Measurements from ENCODE around the gene TIMM17A. TPM values are rescaled to one million over a fixed set of nuclear protein-coding genes. Genes with fewer than 3 reads are reported as not detected.
"Not testable (repeated sequence)": the region's sequence is repeated elsewhere in the genome, so short reads cannot be mapped to it uniquely, and the experiment has no call there.

TIMM17A gene
- polyA plus RNA-seq, 1 donor: 41.6 TPM

DNA sequence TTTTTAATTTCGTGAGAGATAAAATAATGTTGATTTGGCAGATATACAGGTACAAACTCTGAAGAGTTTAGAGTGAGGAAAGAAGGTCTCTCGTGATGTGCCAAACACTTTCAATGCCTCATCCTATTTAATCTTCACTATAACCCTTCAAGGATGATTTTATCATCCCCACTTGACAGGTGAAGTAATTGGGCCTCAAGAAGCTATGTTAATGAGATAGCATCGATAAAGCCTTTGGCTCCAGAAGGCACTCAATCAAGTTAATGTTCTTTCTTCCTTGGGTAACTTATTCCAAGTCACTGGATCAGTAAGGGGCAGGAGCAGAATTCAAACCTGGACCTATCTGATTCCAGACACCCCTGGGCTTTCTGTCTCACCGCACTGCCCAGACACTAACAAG is 16.2 kb upstream of the TIMM17A start:
- Histone ChIP-seq H3K27me3 (ENCODE audit: control insufficient read depth, insufficient read depth, low read length) (peaks cover 6% of the 10 kb centered on the region), H3K27ac (ENCODE audit: low read length) (no peak overlapping the region), H3K4me1 (ENCODE audit: control insufficient read depth, insufficient read depth, low read length) (no peaks in the 10 kb centered on the region), H3K4me3 (ENCODE audit: low read length) (no peak overlapping the region), H3K36me3 (ENCODE audit: control insufficient read depth, insufficient read depth, low read length) (no peaks in the 10 kb centered on the region), H3K9me3 (ENCODE audit: control insufficient read depth, low read depth, low read length) (no peaks in the 10 kb centered on the region)
- no peak for DNase-seq
- WGBS (ENCODE audit: insufficient coverage, low lambda C conversion rate): 100% methylated on average over 1 of the region's 4 CpGs

DNA sequence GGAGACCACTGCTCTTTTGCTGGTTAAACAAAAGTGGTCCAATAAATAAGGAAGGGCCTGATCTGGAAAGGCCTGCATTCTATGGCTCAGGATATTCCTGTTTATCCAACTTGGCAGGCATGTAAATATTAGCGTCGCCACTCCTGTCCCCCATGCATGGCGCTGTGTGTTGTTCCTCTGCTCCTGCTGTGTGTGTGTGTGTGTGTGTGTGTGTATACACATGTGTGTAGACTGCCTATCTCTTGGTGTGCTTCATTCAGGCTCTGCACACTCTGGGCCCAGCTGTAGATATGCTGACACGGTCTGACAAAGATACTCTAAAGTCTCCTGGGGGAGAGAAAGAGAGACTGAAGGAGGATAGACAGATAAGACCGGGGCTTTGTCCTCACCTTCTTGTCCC is 15.7 kb upstream of the TIMM17A start:
- no peak for DNase-seq
- Histone ChIP-seq H3K27ac (ENCODE audit: low read length) (no peak overlapping the region), H3K36me3 (ENCODE audit: control insufficient read depth, insufficient read depth, low read length) (no peaks in the 10 kb centered on the region), H3K4me1 (ENCODE audit: control insufficient read depth, insufficient read depth, low read length) (no peaks in the 10 kb centered on the region), H3K9me3 (ENCODE audit: control insufficient read depth, low read depth, low read length) (no peaks in the 10 kb centered on the region), H3K27me3 (ENCODE audit: control insufficient read depth, insufficient read depth, low read length) (peaks cover 10% of the 10 kb centered on the region), H3K4me3 (ENCODE audit: low read length) (no peak overlapping the region)
- WGBS (ENCODE audit: insufficient coverage, low lambda C conversion rate): no CpG with 5 or more reads among the region's 5 CpGs

DNA sequence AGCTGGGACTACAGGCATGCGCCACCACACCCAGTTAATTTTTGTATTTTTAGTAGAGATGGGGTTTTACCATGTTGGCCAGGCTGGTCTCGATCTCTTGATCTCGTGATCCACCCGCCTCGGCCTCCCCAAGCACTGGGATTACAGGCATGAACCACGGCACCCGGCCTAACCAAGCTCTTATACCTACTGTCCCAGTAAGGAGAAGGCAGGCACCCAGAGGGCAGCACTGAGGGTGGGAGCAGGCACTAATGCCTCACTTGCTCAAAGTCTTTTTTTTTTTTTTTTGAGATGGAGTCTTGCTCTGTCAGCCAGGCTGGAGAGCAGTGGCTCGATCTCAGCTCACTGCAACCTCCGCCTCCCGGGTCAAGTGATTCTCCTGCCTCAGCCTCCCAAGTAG is 15.0 kb upstream of the TIMM17A start:
- H3K36me3 ChIP-seq (ENCODE audit: control insufficient read depth, insufficient read depth, low read length); H3K9me3 ChIP-seq (ENCODE audit: control insufficient read depth, low read depth, low read length); H3K4me1 ChIP-seq (ENCODE audit: control insufficient read depth, insufficient read depth, low read length); H3K27ac ChIP-seq (ENCODE audit: low read length); H3K4me3 ChIP-seq (ENCODE audit: low read length); DNase-seq: not testable (repeated sequence)
- WGBS (ENCODE audit: insufficient coverage, low lambda C conversion rate): no CpG with 5 or more reads among the region's 10 CpGs
- peaks cover 17% of the 10 kb centered on the region for H3K27me3 ChIP-seq (ENCODE audit: control insufficient read depth, insufficient read depth, low read length)

- no peak overlapping the region for H3K27ac ChIP-seq (ENCODE audit: low read length)
- H3K9me3 ChIP-seq (ENCODE audit: control insufficient read depth, low read depth, low read length): no peaks in the 10 kb centered on the region
- H3K36me3 ChIP-seq (ENCODE audit: control insufficient read depth, insufficient read depth, low read length): no peaks in the 10 kb centered on the region
- H3K4me1 ChIP-seq (ENCODE audit: control insufficient read depth, insufficient read depth, low read length): peaks cover 3% of the 10 kb centered on the region
- no peak overlapping the region for H3K4me3 ChIP-seq (ENCODE audit: low read length)
- DNase-seq: no peak
- WGBS (ENCODE audit: insufficient coverage, low lambda C conversion rate): no CpG with 5 or more reads among the region's 18 CpGs
- peaks cover 30% of the 10 kb centered on the region for H3K27me3 ChIP-seq (ENCODE audit: control insufficient read depth, insufficient read depth, low read length)
Observed at GRCh38 chr1:201941420-201942128, 13.7 kb upstream of the TIMM17A start.

GRCh38 chr1:201942129-201942495 is 13.2 kb upstream of the TIMM17A start:
- H3K27ac ChIP-seq (ENCODE audit: low read length): no peak overlapping the region
- H3K36me3 ChIP-seq (ENCODE audit: control insufficient read depth, insufficient read depth, low read length): no peaks in the 10 kb centered on the region
- H3K9me3 ChIP-seq (ENCODE audit: control insufficient read depth, low read depth, low read length): no peaks in the 10 kb centered on the region
- H3K27me3 ChIP-seq (ENCODE audit: control insufficient read depth, insufficient read depth, low read length): peaks cover 35% of the 10 kb centered on the region
- WGBS (ENCODE audit: insufficient coverage, low lambda C conversion rate): no CpG with 5 or more reads among the region's 1 CpG
- peaks cover 3% of the 10 kb centered on the region for H3K4me1 ChIP-seq (ENCODE audit: control insufficient read depth, insufficient read depth, low read length)
- no peak for DNase-seq
- no peak overlapping the region for H3K4me3 ChIP-seq (ENCODE audit: low read length)

DNA sequence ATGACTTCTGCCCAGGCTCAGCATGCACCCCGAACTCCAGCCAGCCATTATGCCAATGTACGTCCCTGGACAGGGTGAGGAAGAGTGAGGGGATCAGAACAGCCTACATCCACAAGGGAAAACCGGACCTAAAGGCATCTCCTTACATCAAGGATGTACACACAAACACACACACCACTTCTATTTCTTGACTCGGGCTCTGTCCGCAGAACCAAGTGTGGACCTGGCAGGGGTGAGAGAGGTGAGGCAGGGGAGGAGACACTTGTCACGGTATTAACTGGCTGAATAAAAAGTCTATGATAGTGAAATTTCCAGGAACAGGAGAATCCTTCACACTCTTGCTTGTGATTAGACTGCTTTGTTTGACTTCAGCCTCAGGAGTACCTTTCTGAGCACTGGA is 11.3 kb upstream of the TIMM17A start:
- Histone ChIP-seq H3K27me3 (ENCODE audit: control insufficient read depth, insufficient read depth, low read length) (peaks cover 48% of the 10 kb centered on the region), H3K4me3 (ENCODE audit: low read length) (peak overlapping the region; percentile 46), H3K27ac (ENCODE audit: low read length) (peak overlapping the region; percentile 21), H3K9me3 (ENCODE audit: control insufficient read depth, low read depth, low read length) (no peaks in the 10 kb centered on the region), H3K36me3 (ENCODE audit: control insufficient read depth, insufficient read depth, low read length) (no peaks in the 10 kb centered on the region), H3K4me1 (ENCODE audit: control insufficient read depth, insufficient read depth, low read length) (peaks cover 5% of the 10 kb centered on the region)
- no CpG with 5 or more reads among the region's 6 CpGs for WGBS (ENCODE audit: insufficient coverage, low lambda C conversion rate)
- no peak for DNase-seq

DNA sequence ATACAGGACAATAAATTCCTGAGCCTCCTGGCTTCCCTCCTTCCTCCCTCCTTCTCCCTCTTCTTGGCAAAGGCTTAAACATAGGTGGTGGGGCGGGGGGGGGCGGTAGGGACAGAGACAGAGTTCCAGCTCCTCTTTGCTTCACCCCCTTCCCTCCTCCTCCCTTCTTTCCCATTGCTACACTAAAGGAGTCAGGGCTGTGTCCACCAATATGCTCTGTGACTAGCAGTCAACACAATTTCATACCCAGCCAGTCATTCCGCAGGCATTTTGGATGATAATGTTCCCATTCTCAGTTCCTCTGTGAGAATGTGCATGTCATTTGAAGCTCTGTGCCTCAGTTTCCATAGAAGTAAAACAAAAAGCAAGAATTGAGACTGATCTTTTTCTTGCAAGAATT is 10.7 kb upstream of the TIMM17A start:
- peaks cover 5% of the 10 kb centered on the region for H3K4me1 ChIP-seq (ENCODE audit: control insufficient read depth, insufficient read depth, low read length)
- H3K36me3 ChIP-seq (ENCODE audit: control insufficient read depth, insufficient read depth, low read length): no peaks in the 10 kb centered on the region
- DNase-seq: no peak
- peaks cover 53% of the 10 kb centered on the region for H3K27me3 ChIP-seq (ENCODE audit: control insufficient read depth, insufficient read depth, low read length)
- H3K9me3 ChIP-seq (ENCODE audit: control insufficient read depth, low read depth, low read length): no peaks in the 10 kb centered on the region
- peak overlapping the region; percentile 9 for H3K27ac ChIP-seq (ENCODE audit: low read length)
- peak overlapping the region; percentile 46 for H3K4me3 ChIP-seq (ENCODE audit: low read length)
- WGBS (ENCODE audit: insufficient coverage, low lambda C conversion rate): no CpG with 5 or more reads among the region's 3 CpGs

- no CpG with 5 or more reads among the region's 4 CpGs for WGBS (ENCODE audit: insufficient coverage, low lambda C conversion rate)
- Histone ChIP-seq H3K9me3 (ENCODE audit: control insufficient read depth, low read depth, low read length) (no peaks in the 10 kb centered on the region), H3K36me3 (ENCODE audit: control insufficient read depth, insufficient read depth, low read length) (no peaks in the 10 kb centered on the region), H3K4me1 (ENCODE audit: control insufficient read depth, insufficient read depth, low read length) (peaks cover 5% of the 10 kb centered on the region), H3K4me3 (ENCODE audit: low read length) (peak overlapping the region; percentile 46), H3K27me3 (ENCODE audit: control insufficient read depth, insufficient read depth, low read length) (peaks cover 58% of the 10 kb centered on the region), H3K27ac (ENCODE audit: low read length) (peak overlapping the region; percentile 50)
- DNase-seq: no peak
Observed at GRCh38 chr1:201945157-201945556, 10.1 kb upstream of the TIMM17A start.

- peaks cover 60% of the 10 kb centered on the region for H3K27me3 ChIP-seq (ENCODE audit: control insufficient read depth, insufficient read depth, low read length)
- no CpG with 5 or more reads among the region's 10 CpGs for WGBS (ENCODE audit: insufficient coverage, low lambda C conversion rate)
- DNase-seq: no peak
- H3K4me1 ChIP-seq (ENCODE audit: control insufficient read depth, insufficient read depth, low read length): peaks cover 5% of the 10 kb centered on the region
- no peaks in the 10 kb centered on the region for H3K36me3 ChIP-seq (ENCODE audit: control insufficient read depth, insufficient read depth, low read length)
- H3K4me3 ChIP-seq (ENCODE audit: low read length): peak overlapping the region; percentile 46
- H3K27ac ChIP-seq (ENCODE audit: low read length): peak overlapping the region; percentile 50
- H3K9me3 ChIP-seq (ENCODE audit: control insufficient read depth, low read depth, low read length): no peaks in the 10 kb centered on the region
Observed at GRCh38 chr1:201945863-201946223, 9.5 kb upstream of the TIMM17A start.

DNA sequence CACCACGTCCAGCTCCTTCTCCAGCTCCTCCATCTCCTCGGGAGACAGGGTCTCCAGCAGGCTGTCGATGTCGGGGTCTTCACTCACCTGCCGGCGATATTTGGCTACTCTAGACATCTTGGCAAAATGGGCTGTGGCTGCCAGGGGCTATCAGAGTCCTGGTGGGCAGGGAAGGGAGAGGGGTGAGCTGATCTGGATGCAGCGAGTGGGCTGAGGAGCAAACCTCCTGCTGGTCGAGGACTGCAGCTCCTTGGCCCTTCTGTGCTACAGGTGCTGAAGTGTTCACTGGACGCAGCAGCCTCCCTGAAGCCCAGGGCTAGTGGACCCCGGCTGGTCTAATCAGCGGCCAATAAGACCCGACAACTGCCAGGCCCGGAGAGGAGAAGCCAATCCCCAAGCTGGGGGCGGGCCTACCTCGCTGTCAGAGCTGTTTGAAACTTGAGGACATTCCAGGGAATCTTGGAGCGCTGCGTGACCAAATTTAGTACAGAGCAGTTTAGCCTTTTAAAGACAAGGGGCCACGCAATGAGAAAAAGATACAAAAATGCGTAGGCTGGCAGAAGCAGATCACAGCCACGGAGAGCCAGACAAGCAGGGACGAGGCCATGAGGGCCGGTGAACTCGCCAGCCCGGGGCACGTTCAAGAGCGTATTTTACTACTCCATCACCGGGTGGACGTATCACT is 8.9 kb upstream of the TIMM17A start, which contains the start of gene LMOD1:
LMOD1 (minus strand) TSS at position 325 of the 685 bp plus-strand sequence; CDS start at position 117, 208 bp downstream.
- peak within 1 kb of the TSS; percentile 46 for H3K4me3 ChIP-seq (ENCODE audit: low read length)
- peak within 1 kb of the TSS; percentile 85 for H3K27ac ChIP-seq (ENCODE audit: low read length)
- H3K9me3 ChIP-seq (ENCODE audit: control insufficient read depth, low read depth, low read length): no peaks in the 10 kb centered on the region
- H3K27me3 ChIP-seq (ENCODE audit: control insufficient read depth, insufficient read depth, low read length): peaks cover 60% of the 10 kb centered on the region
- H3K36me3 ChIP-seq (ENCODE audit: control insufficient read depth, insufficient read depth, low read length): no peaks in the 10 kb centered on the region
- WGBS (ENCODE audit: insufficient coverage, low lambda C conversion rate): no CpG with 5 or more reads among the region's 28 CpGs
- DNase-seq: peak; percentile 57 to 71
- peaks cover 5% of the 10 kb centered on the region for H3K4me1 ChIP-seq (ENCODE audit: control insufficient read depth, insufficient read depth, low read length)

GRCh38 chr1:201947697-201948008 is 7.7 kb upstream of the TIMM17A start:
- no peak overlapping the region for H3K4me3 ChIP-seq (ENCODE audit: low read length)
- H3K4me1 ChIP-seq (ENCODE audit: control insufficient read depth, insufficient read depth, low read length): peaks cover 5% of the 10 kb centered on the region
- DNase-seq: no peak
- H3K27ac ChIP-seq (ENCODE audit: low read length): peak overlapping the region; percentile 85
- peaks cover 60% of the 10 kb centered on the region for H3K27me3 ChIP-seq (ENCODE audit: control insufficient read depth, insufficient read depth, low read length)
- H3K9me3 ChIP-seq (ENCODE audit: control insufficient read depth, low read depth, low read length): no peaks in the 10 kb centered on the region
- no peaks in the 10 kb centered on the region for H3K36me3 ChIP-seq (ENCODE audit: control insufficient read depth, insufficient read depth, low read length)
- WGBS (ENCODE audit: insufficient coverage, low lambda C conversion rate): no CpG with 5 or more reads among the region's 3 CpGs

Measured in large intestine (tissue), 3 donors.